Keratinocyte (primary cell): ENCODE measurements around the gene TNKS1BP1. TPM values are rescaled to one million over a fixed set of nuclear protein-coding genes. Genes with fewer than 3 reads are reported as not detected.
"Not testable (repeated sequence)": the region's sequence is repeated elsewhere in the genome, so short reads cannot be mapped to it uniquely, and the experiment has no call there.

ENCODE experiments used
- DNase-seq: peaks from one replicate; pipeline ENCODE4 v3.0.0-alpha.2; 2011; ENCODE audit warnings: low read depth, missing footprints, low spot score
- FAIRE-seq: peaks from 2 replicates; lab custom pipeline; 2011; peaks lifted over from hg19 to GRCh38; lab: Jason Lieb, UNC
- H2AFZ ChIP-seq: 2 replicates; pipeline ENCODE4 v1.6.0; 2012; ENCODE audit warnings: low read length, control low read depth, inconsistent platforms; ENCODE audit not compliant: control insufficient read depth
- H3K27ac ChIP-seq: 2 replicates; pipeline ENCODE4 v1.5.1; 2011; ENCODE audit warnings: low read length; ENCODE audit not compliant: control insufficient read depth, insufficient read depth
- H3K27me3 ChIP-seq: 3 replicates; pipeline ENCODE4 v1.6.0; 2011; ENCODE audit warnings: low read length; ENCODE audit not compliant: control insufficient read depth, insufficient read depth; ENCODE audit errors: extremely low read depth
- H3K36me3 ChIP-seq, 2 experiments: 2 replicates in 1 of 2; 3 replicates in 1 of 2; pipeline ENCODE4 v1.5.1; 2011; ENCODE audit warnings: low read length in 2 of 2, mild to moderate bottlenecking in 1 of 2; ENCODE audit not compliant: control insufficient read depth in 2 of 2, insufficient read depth in 2 of 2; ENCODE audit errors: extremely low read depth in 1 of 2
- H3K4me1 ChIP-seq: 3 replicates; pipeline ENCODE4 v1.5.1; 2011; ENCODE audit warnings: low read length; ENCODE audit not compliant: control insufficient read depth, insufficient read depth; ENCODE audit errors: extremely low read depth
- H3K4me2 ChIP-seq: 3 replicates; pipeline ENCODE4 v1.6.0; 2011; ENCODE audit warnings: low read depth, low read length; ENCODE audit not compliant: control insufficient read depth, insufficient read depth; ENCODE audit errors: extremely low read depth
- H3K4me3 ChIP-seq, 3 experiments: fragments of 200-600 bp in 1 of 3; sonication (generic) in 1 of 3; 2 replicates in 2 of 3; 3 replicates in 1 of 3; pipeline ENCODE4 v1.5.1; 2011 to 2016; ENCODE audit warnings: low read length in 3 of 3, mild to moderate bottlenecking in 3 of 3, control low read depth in 2 of 3, inconsistent platforms in 1 of 3, low read depth in 1 of 3, mixed read lengths in 1 of 3, mixed run types in 1 of 3, moderate library complexity in 1 of 3; ENCODE audit not compliant: control insufficient read depth in 2 of 3, insufficient read depth in 2 of 3; ENCODE audit errors: extremely low read depth in 1 of 3
- H3K79me2 ChIP-seq: 2 replicates; pipeline ENCODE4 v1.6.0; 2012; ENCODE audit warnings: low read length; ENCODE audit not compliant: control insufficient read depth, insufficient read depth
- H3K9ac ChIP-seq: 3 replicates; pipeline ENCODE4 v1.6.0; 2011; ENCODE audit warnings: low read length; ENCODE audit not compliant: control insufficient read depth, insufficient read depth; ENCODE audit errors: extremely low read depth
- H3K9me1 ChIP-seq: 3 replicates; pipeline ENCODE4 v1.6.0; 2011; ENCODE audit warnings: low read length; ENCODE audit not compliant: control insufficient read depth, insufficient read depth; ENCODE audit errors: extremely low read depth
- H3K9me3 ChIP-seq: 2 replicates; pipeline ENCODE4 v1.5.1; 2012; ENCODE audit warnings: low read depth, low read length; ENCODE audit not compliant: control insufficient read depth
- H4K20me1 ChIP-seq: 3 replicates; pipeline ENCODE4 v1.6.0; 2011; ENCODE audit warnings: low read length; ENCODE audit not compliant: control insufficient read depth, insufficient read depth; ENCODE audit errors: extremely low read depth
- CTCF ChIP-seq, 3 experiments: IDR thresholded peaks in 1 of 3; conservative IDR thresholded peaks in 1 of 3; optimal IDR thresholded peaks in 1 of 3; 2 replicates in 2 of 3; 3 replicates in 1 of 3; pipeline versions ENCODE3 to v1.5.1; 2011; ENCODE audit warnings: low read length in 3 of 3, mild to moderate bottlenecking in 3 of 3, moderate library complexity in 2 of 3, control low read depth in 1 of 3, inconsistent platforms in 1 of 3; ENCODE audit not compliant: insufficient read depth in 2 of 3; ENCODE audit errors: extremely low read depth in 1 of 3
- EZH2 ChIP-seq: IDR thresholded peaks from one replicate; pipeline ENCODE4 v1.6.1; 2012; ENCODE audit warnings: inconsistent platforms, mild to moderate bottlenecking, low read length, moderate library complexity
- dilution Hi-C: fragments of 300-500 bp; cut with MboI; formaldehyde crosslinking; loops from one replicate; pipeline ENCODE4 v1.7.0; 2020; ENCODE audit warnings: low sequenced_read_pairs; ENCODE audit not compliant: extremely low pct_ligation_motif_present
- polyA plus RNA-seq, 5 experiments: library from polyadenylated mRNA; depleted of rRNA in 3 of 5; stranded (reverse) in 3 of 5; stranded (forward) in 1 of 5; unstranded in 1 of 5; fragments of >200 nt; gene quantifications; 1 replicate in 1 of 5; 2 replicates in 3 of 5; 3 replicates in 1 of 5; pipeline versions ENCODE4 v1.2.1 to v1.2.3, GENCODE V29; 2011 to 2012; ENCODE audit warnings: missing spikeins in 2 of 5, low read depth in 1 of 5, low replicate concordance in 1 of 5

TNKS1BP1 gene
- polyA plus RNA-seq, 1 donor (not counting 4 experiments of a cell fraction or from before 2014, with no cell fraction given), result 88.3 TPM

- no peaks in the 10 kb centered on the region for H3K79me2 ChIP-seq
- H3K4me2 ChIP-seq, result no peak overlapping the region
- TF ChIP-seq EZH2 (no peak), CTCF (optimal IDR thresholded peaks at IDR 0.05 in 1 of 3, IDR thresholded peaks at IDR 0.05 in 1 of 3, conservative IDR thresholded peaks at IDR 0.05 in 1 of 3; ENCODE audit: extremely low read depth in 1 of 3, insufficient read depth in 2 of 3, low read length in 3 of 3) (no peak)
- peaks cover 25% of the 10 kb centered on the region for H3K4me1 ChIP-seq
- no peaks in the 10 kb centered on the region for H4K20me1 ChIP-seq
- H3K36me3 ChIP-seq, result no peaks in the 10 kb centered on the region
- DNase-seq (no peak), FAIRE-seq (no peak)
- dilution Hi-C loops, result loop anchor here (25.0 kb wide), 1 partner anchor 446 kb away; no protein-coding TSS in a partner anchor
- H2AFZ ChIP-seq, result no peak overlapping the region
- H3K27ac ChIP-seq, result no peak overlapping the region
- no peaks in the 10 kb centered on the region for H3K9me1 ChIP-seq
- no peaks in the 10 kb centered on the region for H3K27me3 ChIP-seq
- no peak overlapping the region for H3K9ac ChIP-seq
- no peaks in the 10 kb centered on the region for H3K9me3 ChIP-seq
- H3K4me3 ChIP-seq, result no peak overlapping the region
Observed at GRCh38 chr11:57283231-57283990, 41.3 kb downstream of the TNKS1BP1 start.

- not testable (repeated sequence) for FAIRE-seq, H3K9me1 ChIP-seq, H3K79me2 ChIP-seq, H3K27me3 ChIP-seq, H3K9ac ChIP-seq, DNase-seq, H2AFZ ChIP-seq, H3K36me3 ChIP-seq, H4K20me1 ChIP-seq, H3K27ac ChIP-seq, H3K4me3 ChIP-seq, H3K9me3 ChIP-seq, H3K4me2 ChIP-seq
- peaks cover 28% of the 10 kb centered on the region for H3K4me1 ChIP-seq
- dilution Hi-C loops, result loop anchor here (25.0 kb wide), 1 partner anchor 444 kb away; no protein-coding TSS in a partner anchor
Observed at GRCh38 chr11:57281546-57281945, 43.2 kb downstream of the TNKS1BP1 start.
